ENCODE data around the gene SERPINB12. TPM values are rescaled to one million over a fixed set of nuclear protein-coding genes. Genes with fewer than 3 reads are reported as not detected.

SERPINB12 gene
- total and polyA plus RNA-seq, 10 of the 15 experiments (the other 5 are each of a cell fraction or from before 2014, with no cell fraction given), result not detected

DNA sequence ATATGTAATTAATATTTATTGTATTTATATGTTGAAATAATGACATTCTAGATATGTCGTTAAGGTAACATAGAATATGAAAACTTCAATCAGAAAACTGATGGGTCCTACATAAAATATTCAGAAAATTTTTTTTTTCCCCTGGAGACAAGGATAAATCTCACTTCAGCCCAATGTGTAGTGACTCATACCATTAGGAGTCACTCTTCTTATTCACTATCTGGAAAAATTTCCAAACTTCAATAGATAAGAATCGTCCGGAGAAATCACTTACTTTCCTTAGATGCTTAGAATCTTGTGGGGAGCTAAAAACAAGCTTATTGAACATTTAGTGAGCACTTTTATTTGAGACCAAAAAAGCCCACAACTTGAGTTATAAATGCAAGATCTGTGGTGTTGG, 49.6 kb downstream of the SERPINB12 start:
- Histone ChIP-seq H3K4me1 (ENCODE audit: control insufficient read depth, insufficient read depth, low read length) (no peaks in the 10 kb centered on the region), H3K27me3 (replicated peaks in 1 of 2; ENCODE audit: control insufficient read depth in 2 of 2, insufficient read depth in 2 of 2, low read length in 1 of 2) (peaks cover 0 to 3% of the 10 kb centered on the region in 2 experiments; a peak in 3 of 4 replicates), H3K9ac (ENCODE audit: control insufficient read depth, insufficient read depth, low read length) (no peak overlapping the region), H2AFZ (ENCODE audit: control insufficient read depth, low read depth, low read length) (no peak overlapping the region), H4K20me1 (ENCODE audit: control insufficient read depth, insufficient read depth) (no peaks in the 10 kb centered on the region), H3K27ac (ENCODE audit: control insufficient read depth, insufficient read depth) (no peak overlapping the region), H3K4me3 (no peak overlapping the region), H3K4me2 (ENCODE audit: control insufficient read depth, insufficient read depth) (no peak overlapping the region), H3K79me2 (ENCODE audit: control insufficient read depth, insufficient read depth, low read length) (no peaks in the 10 kb centered on the region), H3K9me3 (replicated peaks; ENCODE audit: control insufficient read depth, insufficient read depth, low read length) (no peaks in the 10 kb centered on the region), H3K36me3 (ENCODE audit: control insufficient read depth in 2 of 2, insufficient read depth in 2 of 2, low read length in 1 of 2) (no peaks in the 10 kb centered on the region)
- WGBS (ENCODE audit: insufficient coverage, insufficient replicate concordance, low lambda C conversion rate, missing lambda C conversion rate), result 10% methylated on average over 3 of the region's 3 CpGs
- POLR2A ChIA-PET, result interaction anchor here (0.6 kb wide), 1 partner anchor 527 kb away, joined by 5 read pairs; no protein-coding TSS in a partner anchor
- CTCF ChIA-PET, result interaction anchor here (0.6 to 1.4 kb wide), 5 partner anchors 9 to 152 kb away, joined by 3 to 8 read pairs (median 3); no protein-coding TSS in a partner anchor
- SMC1A ChIA-PET (ENCODE audit: uncharacterized antibody, unreplicated experiment), result interaction anchor here (0.6 to 0.7 kb wide), 2 partner anchors 60 to 64 kb away, joined by 3 read pairs; no protein-coding TSS in a partner anchor
- no TSS peak for BruUV-seq (replicated peaks)
- no peak for DNase-seq (ENCODE audit: low read depth, low spot score)
- in situ Hi-C loops (cut with MboI) (no loop called here), intact Hi-C loops (cut with micrococcal nuclease; ENCODE audit: unreplicated experiment) (no loop called here)
- no peak for ATAC-seq
- TF ChIP-seq ZNF274 (IDR thresholded peaks at IDR 0.05; ENCODE audit: insufficient read depth, insufficient read length) (no peak), TCF12 (IDR thresholded peaks at IDR 0.05; ENCODE audit: low read depth, low read length) (no peak), ATF2 (IDR thresholded peaks at IDR 0.05; ENCODE audit: low read length) (no peak), DPF2 (IDR thresholded peaks at IDR 0.05) (no peak), ZNF687 (IDR thresholded peaks at IDR 0.05) (no peak), NFIC (IDR thresholded peaks at IDR 0.05; ENCODE audit: low read depth, low read length) (no peak), CBX3 (IDR thresholded peaks at IDR 0.05; ENCODE audit: borderline replicate concordance, low read depth) (no peak), BCL11A (IDR thresholded peaks at IDR 0.05; ENCODE audit: low read depth, low read length) (no peak)
- RAD21 ChIA-PET (ENCODE audit: unreplicated experiment), result interaction anchor here (1.6 kb wide), 1 partner anchor 14 kb away, joined by 5 read pairs; no protein-coding TSS in a partner anchor
- no peak for FAIRE-seq

Data from GM12878 (cell line).